22Rv1 (cell line): Measurements from ENCODE around the gene FCMR.

ENCODE experiments used
- ZFX ChIP-seq: fragments of 450-650 bp; IDR thresholded peaks from 2 replicates; pipeline ENCODE4 v1.6.1; 2017; ENCODE audit warnings: antibody characterized with exemption, borderline replicate concordance
- TF ChIP-seq, protein P1 (sequence below): fragments of 450-650 bp; IDR thresholded peaks from 2 replicates; pipeline ENCODE4 v1.5.1; 2017; ENCODE audit warnings: mild to moderate bottlenecking

DNA sequence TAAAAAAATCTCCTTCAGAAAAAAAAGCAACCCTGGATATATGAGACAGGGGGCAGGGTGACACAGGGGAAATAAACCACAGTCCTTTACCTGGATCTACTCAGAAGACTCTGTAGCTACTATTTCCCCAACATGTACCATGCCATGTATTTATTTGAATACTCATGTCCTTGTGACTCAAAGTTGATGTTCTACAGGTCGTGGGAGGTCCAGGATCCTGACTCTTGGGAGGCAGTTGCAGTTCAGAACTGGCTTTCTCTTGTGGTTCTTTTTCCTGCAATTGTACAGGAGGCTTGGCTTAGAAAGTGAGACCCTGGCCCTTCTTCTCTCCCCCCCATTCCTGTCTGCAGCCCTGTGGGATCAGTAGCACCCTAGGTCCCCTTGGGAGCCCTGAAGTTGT is 30.3 kb downstream of the FCMR start:
- TF ChIP-seq, protein P1, sequence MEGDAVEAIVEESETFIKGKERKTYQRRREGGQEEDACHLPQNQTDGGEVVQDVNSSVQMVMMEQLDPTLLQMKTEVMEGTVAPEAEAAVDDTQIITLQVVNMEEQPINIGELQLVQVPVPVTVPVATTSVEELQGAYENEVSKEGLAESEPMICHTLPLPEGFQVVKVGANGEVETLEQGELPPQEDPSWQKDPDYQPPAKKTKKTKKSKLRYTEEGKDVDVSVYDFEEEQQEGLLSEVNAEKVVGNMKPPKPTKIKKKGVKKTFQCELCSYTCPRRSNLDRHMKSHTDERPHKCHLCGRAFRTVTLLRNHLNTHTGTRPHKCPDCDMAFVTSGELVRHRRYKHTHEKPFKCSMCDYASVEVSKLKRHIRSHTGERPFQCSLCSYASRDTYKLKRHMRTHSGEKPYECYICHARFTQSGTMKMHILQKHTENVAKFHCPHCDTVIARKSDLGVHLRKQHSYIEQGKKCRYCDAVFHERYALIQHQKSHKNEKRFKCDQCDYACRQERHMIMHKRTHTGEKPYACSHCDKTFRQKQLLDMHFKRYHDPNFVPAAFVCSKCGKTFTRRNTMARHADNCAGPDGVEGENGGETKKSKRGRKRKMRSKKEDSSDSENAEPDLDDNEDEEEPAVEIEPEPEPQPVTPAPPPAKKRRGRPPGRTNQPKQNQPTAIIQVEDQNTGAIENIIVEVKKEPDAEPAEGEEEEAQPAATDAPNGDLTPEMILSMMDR: no peak
- TF ChIP-seq ZFX: no peak
